GM12801 (cell line): ENCODE results near the gene RIPOR1.

Source experiments
- CTCF ChIP-seq: IDR thresholded peaks from one replicate; pipeline ENCODE4 v1.5.1; 2011; ENCODE audit warnings: control low read depth; ENCODE audit not compliant: insufficient read length; ENCODE audit errors: extremely low read depth

The RIPOR1 gene

DNA sequence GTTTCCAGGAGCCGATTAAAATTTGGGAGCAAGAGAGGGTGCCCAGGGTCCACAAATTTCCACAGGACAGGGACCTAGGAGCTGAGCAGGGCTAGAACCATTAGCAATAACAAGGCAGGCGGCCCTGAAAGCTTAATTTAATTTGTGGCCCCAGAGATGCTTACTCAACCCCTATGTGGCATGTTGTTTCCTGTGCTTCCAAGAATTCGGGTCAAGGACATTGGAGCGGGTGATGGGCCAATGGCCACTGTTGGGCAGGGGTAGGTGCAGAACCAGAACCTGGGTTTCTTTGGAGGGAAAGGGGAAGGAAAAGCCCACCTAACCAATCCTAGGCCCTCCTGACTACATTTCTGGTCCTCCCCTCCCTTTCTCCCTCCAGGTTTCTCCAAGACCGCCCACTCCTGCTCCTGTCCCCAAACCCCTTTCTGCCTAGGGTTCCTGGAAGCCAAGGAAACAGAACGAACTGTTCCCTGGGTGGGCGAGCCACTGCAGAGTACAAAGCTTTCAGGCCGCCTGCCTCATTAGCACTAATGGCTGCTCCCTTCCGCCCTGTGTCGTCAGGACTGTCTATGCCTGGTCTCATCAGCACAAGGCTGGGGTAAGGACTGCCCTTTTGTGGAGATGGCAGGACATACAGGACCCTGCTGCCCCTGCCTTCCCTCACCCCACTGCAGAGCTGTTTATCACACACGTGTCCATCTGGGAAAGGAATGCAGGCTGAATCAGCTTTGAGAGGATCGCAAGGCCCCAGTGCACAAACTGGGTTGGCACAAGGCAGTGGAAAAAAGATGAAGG lies 44.7 kb upstream of the RIPOR1 start:
- no peak for TF ChIP-seq CTCF

GRCh38 chr16:67486805-67487204 lies 41.8 kb upstream of the RIPOR1 start:
- TF ChIP-seq CTCF, result no peak

DNA sequence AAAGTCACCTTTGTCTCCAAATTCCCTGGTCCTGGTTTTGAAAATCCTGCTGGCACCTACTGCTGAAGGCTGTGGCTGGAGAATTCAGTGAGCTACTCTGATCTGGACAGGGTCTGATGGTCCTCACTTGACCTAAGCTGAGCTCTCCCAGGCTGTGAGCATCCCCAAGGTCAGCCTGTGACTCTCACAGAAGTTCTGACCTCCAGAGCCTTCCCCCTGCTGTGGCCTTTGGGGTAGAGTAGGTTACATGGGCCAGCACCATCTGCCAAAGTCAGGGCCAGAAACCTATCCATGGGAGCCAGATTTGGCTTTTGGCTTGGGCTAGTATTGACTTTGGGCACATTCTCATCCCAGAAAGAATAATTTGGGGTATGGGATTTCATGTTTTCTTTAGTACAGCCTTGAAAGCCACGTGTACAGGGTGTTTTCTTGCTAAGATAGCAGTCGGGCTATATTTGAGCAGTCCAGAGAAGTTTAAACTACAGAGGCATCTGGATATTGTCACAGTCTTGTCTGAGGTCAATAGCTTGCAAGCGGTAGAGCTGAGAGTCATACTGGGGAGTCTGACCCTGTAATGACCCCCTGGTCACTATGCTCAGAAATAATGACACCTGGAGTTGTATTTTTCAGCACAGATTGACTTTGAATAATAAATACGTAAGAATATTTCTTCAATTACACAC lies 39.1 kb upstream of the RIPOR1 start:
- TF ChIP-seq CTCF, result no peak

- TF ChIP-seq CTCF, result no peak
Observed at GRCh38 chr16:67490335-67491096, 38.1 kb upstream of the RIPOR1 start.

DNA sequence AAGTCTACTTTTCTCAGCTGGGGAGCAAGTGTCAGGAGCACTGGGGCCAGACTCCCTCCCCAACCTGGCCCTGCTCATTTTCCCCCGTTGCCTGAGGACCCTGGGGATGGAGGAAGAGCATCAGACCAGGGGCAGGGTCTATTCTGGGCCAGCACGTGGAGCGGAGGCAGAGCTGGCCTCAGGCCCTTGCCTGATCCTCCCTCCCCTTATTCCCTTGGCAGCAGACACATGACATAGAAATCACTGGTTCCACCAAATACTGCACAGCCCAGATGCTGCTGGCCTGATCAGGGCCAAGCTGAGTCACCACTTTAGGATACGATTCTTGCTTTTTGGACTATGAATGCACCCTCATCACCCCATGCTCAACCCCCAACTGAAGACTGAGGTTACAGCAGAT lies 29.5 kb upstream of the RIPOR1 start:
- TF ChIP-seq CTCF, result no peak

GRCh38 chr16:67504031-67505021 lies 24.3 kb upstream of the RIPOR1 start:
- no peak for TF ChIP-seq CTCF
